Cardiac muscle cell (in vitro differentiated cells and primary cell): Measurements from ENCODE around the gene SLC35F3. TPM values are rescaled to one million over a fixed set of nuclear protein-coding genes. Genes with fewer than 3 reads are reported as not detected.

Experiments
- DNase-seq, 2 donors: peaks; one replicate each; pipeline versions ENCODE4 v3.0.0 to v3.0.0-alpha.2; 2010 to 2017; ENCODE audit warnings: low read depth in 1 of 2, low spot score in 1 of 2
- H3K27ac ChIP-seq: fragments of 200-600 bp; sonication (generic); 2 replicates; pipeline ENCODE4 v1.5.1; 2016
- H3K27me3 ChIP-seq: fragments of 200-600 bp; sonication (generic); 2 replicates; pipeline ENCODE4 v1.6.0; 2016; ENCODE audit warnings: control low read depth
- H3K36me3 ChIP-seq: fragments of 200-600 bp; sonication (generic); 2 replicates; pipeline ENCODE4 v1.5.1; 2016; ENCODE audit warnings: control low read depth
- H3K4me1 ChIP-seq: fragments of 200-600 bp; sonication (generic); 2 replicates; pipeline ENCODE4 v1.8.1; 2017; ENCODE audit warnings: low read depth, mild to moderate bottlenecking, mixed run types
- H3K4me3 ChIP-seq: fragments of 200-600 bp; sonication (generic); 2 replicates; pipeline ENCODE4 v1.5.1; 2016; ENCODE audit warnings: mild to moderate bottlenecking
- H3K9me3 ChIP-seq: fragments of 200-600 bp; sonication (generic); 2 replicates; pipeline ENCODE4 v1.5.1; 2017; ENCODE audit warnings: low read depth, mild to moderate bottlenecking, control low read depth
- polyA plus RNA-seq: library from polyadenylated mRNA; unstranded; fragments of >200 nt; fragmentation: Nextera tagmentation; extraction: Ambion mirVana; gene quantifications from 2 replicates; pipeline ENCODE4 v1.2.1, GENCODE V29; 2016
- total RNA-seq: library from RNA; depleted of rRNA; stranded (reverse); fragments of >200 nt; gene quantifications from 2 replicates; pipeline ENCODE4 v1.2.3, GENCODE V29; 2016
- TF ChIP-seq, protein P1 (sequence below): IDR thresholded peaks from 2 replicates; pipeline ENCODE4 v1.5.1; 2012; ENCODE audit warnings: low read depth, mild to moderate bottlenecking, low read length

The SLC35F3 gene
- total and polyA plus RNA-seq, 2 experiments from 2014 or later, result 0.98 to 2.0 TPM

DNA sequence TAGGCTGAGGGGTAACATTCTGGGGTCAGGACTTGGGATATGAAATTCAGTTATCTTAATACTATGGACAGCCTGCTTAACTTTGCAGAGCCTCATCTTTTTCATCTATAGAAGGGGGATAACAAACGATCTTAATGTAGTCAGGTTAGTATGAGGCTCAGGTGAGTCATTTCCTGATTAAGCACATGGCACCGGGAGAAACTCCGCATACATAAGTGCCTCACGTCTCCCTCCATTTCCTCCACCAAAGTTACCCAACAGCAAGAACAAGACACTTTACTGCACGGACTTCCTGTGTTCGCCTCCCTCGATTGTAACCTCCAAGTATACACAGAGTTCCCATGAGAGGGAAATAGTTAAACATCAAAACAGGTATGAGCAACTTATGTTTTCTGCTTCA lies 356.1 kb downstream of the SLC35F3 start:
- no peaks in the 10 kb centered on the region for H3K4me1 ChIP-seq
- H3K27ac ChIP-seq, result no peak overlapping the region
- no peaks in the 10 kb centered on the region for H3K9me3 ChIP-seq
- no peaks in the 10 kb centered on the region for H3K27me3 ChIP-seq
- no peak overlapping the region for H3K4me3 ChIP-seq
- TF ChIP-seq, protein P1, sequence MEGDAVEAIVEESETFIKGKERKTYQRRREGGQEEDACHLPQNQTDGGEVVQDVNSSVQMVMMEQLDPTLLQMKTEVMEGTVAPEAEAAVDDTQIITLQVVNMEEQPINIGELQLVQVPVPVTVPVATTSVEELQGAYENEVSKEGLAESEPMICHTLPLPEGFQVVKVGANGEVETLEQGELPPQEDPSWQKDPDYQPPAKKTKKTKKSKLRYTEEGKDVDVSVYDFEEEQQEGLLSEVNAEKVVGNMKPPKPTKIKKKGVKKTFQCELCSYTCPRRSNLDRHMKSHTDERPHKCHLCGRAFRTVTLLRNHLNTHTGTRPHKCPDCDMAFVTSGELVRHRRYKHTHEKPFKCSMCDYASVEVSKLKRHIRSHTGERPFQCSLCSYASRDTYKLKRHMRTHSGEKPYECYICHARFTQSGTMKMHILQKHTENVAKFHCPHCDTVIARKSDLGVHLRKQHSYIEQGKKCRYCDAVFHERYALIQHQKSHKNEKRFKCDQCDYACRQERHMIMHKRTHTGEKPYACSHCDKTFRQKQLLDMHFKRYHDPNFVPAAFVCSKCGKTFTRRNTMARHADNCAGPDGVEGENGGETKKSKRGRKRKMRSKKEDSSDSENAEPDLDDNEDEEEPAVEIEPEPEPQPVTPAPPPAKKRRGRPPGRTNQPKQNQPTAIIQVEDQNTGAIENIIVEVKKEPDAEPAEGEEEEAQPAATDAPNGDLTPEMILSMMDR, result no peak
- no peak for DNase-seq
- H3K36me3 ChIP-seq, result no peaks in the 10 kb centered on the region

DNA sequence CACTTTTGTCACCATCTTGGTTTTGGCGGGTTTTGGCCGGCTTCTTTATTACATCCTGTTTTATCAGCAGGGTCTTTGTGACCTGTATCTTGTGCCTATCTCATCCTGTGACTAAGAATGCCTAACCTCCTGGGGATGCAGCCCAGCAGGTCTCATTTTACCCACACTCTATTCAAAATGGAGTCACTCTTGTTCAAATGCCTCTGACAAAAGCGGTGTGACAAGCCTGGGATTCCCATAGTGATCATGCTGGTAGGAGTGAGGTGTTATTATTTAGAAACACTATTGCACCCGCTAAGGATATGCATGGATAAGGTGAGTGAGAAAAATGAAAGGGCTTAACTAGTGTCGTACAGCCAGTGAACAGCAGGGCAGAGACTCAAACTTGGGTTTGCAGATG lies 357.1 kb downstream of the SLC35F3 start:
- no peaks in the 10 kb centered on the region for H3K4me1 ChIP-seq
- TF ChIP-seq, protein P1, result no peak
- DNase-seq, result no peak
- no peaks in the 10 kb centered on the region for H3K36me3 ChIP-seq
- H3K27ac ChIP-seq, result no peak overlapping the region
- no peaks in the 10 kb centered on the region for H3K9me3 ChIP-seq
- no peak overlapping the region for H3K4me3 ChIP-seq
- H3K27me3 ChIP-seq, result no peaks in the 10 kb centered on the region

DNA sequence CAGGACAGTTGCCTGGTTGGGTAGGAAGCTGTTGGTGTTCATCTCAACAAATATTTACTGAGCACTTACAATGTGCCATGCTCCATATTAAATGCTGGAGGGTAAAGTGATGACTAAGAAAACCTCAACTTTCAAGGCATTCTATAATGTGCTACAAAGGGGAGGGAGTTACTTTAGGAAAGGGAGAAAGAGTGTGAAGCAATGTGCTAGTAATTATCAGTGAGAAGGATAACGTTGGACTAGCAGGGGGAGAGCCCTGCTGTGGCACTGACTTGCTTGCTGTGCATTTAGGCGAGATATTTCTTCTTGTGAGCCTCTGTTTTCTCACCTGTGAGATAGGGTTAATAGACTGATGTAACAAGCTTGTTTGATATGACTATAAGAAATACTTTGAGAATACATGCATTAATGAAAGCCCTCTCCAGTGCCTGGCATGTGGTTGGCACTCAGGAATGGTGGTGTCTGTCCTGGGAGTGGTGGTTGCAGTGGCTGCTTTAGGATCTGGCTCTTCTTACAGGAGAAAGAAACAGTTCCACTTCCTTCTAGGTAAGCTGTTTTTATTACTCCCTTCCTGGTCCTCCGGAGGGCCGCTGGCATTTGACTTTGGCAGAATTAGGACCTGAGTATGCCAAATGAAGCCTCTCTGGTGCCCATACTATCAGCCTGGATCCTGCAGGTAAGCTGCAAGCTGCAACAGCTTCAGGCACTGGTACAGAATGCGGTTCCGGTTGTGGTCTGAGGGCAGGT lies 357.7 kb downstream of the SLC35F3 start:
- Histone ChIP-seq H3K9me3 (no peaks in the 10 kb centered on the region), H3K27ac (no peak overlapping the region), H3K27me3 (no peaks in the 10 kb centered on the region), H3K4me1 (no peaks in the 10 kb centered on the region), H3K4me3 (no peak overlapping the region), H3K36me3 (no peaks in the 10 kb centered on the region)
- no peak for DNase-seq
- TF ChIP-seq, protein P1, result no peak

DNA sequence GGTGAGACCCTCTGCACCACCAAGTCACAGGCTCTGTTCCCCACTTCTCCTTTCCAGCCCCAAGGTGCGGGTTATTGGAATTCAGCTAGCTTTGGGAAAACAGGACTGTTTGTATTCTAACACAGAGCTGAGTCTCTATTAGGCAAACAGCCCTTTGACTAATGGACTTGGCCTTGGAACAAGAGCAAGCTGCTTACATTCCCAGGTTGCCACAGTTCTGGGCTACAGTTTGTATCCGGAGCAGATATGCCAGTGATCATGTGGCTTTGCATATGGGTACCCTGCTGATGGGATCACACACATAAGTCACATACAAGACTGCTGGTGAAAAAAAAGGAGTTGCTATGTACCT lies 358.3 kb downstream of the SLC35F3 start:
- H3K9me3 ChIP-seq, result no peaks in the 10 kb centered on the region
- no peaks in the 10 kb centered on the region for H3K27me3 ChIP-seq
- no peaks in the 10 kb centered on the region for H3K4me1 ChIP-seq
- DNase-seq, result no peak
- no peaks in the 10 kb centered on the region for H3K36me3 ChIP-seq
- H3K4me3 ChIP-seq, result no peak overlapping the region
- TF ChIP-seq, protein P1, result no peak
- H3K27ac ChIP-seq, result no peak overlapping the region

DNA sequence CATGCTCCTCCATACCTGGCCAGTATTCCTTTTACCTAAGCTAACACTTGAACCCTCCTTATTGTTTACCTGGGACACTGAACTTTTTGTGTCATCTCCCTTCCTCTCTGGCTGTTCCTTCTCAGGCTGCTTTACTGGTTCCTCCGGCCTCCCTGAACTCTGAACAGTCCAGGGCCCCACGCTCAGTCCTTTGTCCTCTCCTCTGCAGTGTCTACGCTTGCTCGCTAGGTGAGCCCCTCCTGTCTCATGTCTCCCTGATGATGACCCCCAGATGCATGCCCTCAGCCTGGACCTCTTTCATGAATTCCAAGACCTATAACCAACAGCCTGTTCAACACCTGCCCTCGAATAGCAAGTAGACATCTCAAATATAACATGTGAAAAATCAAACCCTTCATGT lies 360.4 kb downstream of the SLC35F3 start:
- DNase-seq, result no peak
- Histone ChIP-seq H3K4me3 (no peak overlapping the region), H3K36me3 (no peaks in the 10 kb centered on the region), H3K4me1 (no peaks in the 10 kb centered on the region), H3K27me3 (no peaks in the 10 kb centered on the region), H3K27ac (no peak overlapping the region), H3K9me3 (no peaks in the 10 kb centered on the region)
- TF ChIP-seq, protein P1, result no peak
